Measurements from ENCODE around the gene CLIC5. TPM values are rescaled to one million over a fixed set of nuclear protein-coding genes. Genes with fewer than 3 reads are reported as not detected.

CLIC5 gene
- total RNA-seq, 4 donors from 2014 or later: 18.2 to 128 (median 119) TPM

DNA sequence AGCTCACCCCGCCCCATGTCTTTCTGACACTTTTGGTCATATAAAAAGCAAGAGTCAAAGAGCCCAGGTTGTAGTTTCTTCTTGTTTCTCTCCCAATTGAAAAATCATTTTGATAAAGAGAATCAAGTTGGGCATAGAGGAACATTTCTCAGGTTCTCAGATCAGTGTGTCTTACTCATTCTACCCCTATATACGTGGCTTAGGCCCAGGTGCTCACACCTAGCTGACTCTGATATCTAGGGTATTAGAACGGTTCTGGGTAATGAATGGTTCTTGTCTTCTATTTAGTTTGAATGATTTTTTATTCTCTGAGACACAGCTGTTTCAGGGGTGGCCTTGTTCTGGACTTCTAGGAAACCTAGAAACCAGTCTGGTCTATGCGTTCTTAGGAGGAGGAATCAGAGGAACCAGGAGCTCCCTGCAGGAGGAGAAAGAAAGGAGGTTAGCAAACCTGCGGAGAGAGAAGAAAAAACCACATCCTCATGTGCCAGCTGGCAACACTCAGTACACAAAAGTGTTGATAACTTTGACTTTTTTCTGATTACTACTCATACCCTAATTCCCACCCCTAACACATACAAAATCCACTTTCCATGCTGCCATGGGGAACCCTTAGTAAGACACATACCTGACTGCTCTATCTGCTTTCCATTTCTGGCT is 178.0 kb downstream of the CLIC5 start:
- no peaks in the 10 kb centered on the region for H3K36me3 ChIP-seq
- H3K4me3 ChIP-seq: no peak overlapping the region
- no peak for TF ChIP-seq POLR2A (IDR thresholded peaks at IDR 0.05)
- TF ChIP-seq CTCF (IDR thresholded peaks at IDR 0.05): no peak

DNA sequence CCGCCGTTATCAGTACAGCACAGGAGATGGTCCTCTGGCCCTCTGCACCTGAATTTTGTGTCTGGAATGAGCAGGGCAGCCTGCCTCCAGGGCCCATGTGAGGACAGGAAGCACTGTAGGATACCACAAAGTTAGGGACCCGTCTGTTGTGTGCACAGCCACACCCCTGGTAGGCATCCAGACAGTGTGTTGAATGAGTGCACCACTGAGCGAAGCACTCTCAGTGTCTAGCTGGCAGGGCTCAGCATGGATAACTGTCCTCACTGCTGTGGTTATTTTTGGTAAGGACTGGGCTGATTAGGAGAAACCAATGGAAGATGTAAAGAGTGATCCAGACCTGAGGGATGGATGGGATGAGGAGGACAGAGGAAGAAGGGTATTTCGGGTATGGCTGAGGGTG is 178.7 kb downstream of the CLIC5 start:
- TF ChIP-seq POLR2A (IDR thresholded peaks at IDR 0.05) (no peak), CTCF (IDR thresholded peaks at IDR 0.05) (no peak)
- no peaks in the 10 kb centered on the region for H3K27me3 ChIP-seq
- no peaks in the 10 kb centered on the region for H3K9me3 ChIP-seq
- no peak for DNase-seq
- no peaks in the 10 kb centered on the region for H3K36me3 ChIP-seq
- H3K4me3 ChIP-seq: no peak overlapping the region
- H3K4me1 ChIP-seq: no peaks in the 10 kb centered on the region
- H3K27ac ChIP-seq: no peak overlapping the region

More for the DNA sequence above, 178.0 kb downstream of the CLIC5 start:
- Histone ChIP-seq H3K27ac (no peak overlapping the region), H3K4me1 (no peaks in the 10 kb centered on the region), H3K9me3 (no peaks in the 10 kb centered on the region), H3K27me3 (no peaks in the 10 kb centered on the region)
- DNase-seq: no peak

GRCh38 chr6:45836438-45836824 is 179.2 kb downstream of the CLIC5 start:
- H3K27ac ChIP-seq: no peak overlapping the region
- no peaks in the 10 kb centered on the region for H3K4me1 ChIP-seq
- TF ChIP-seq CTCF (IDR thresholded peaks at IDR 0.05): no peak
- no peak for TF ChIP-seq POLR2A (IDR thresholded peaks at IDR 0.05)
- H3K9me3 ChIP-seq: no peaks in the 10 kb centered on the region
- no peaks in the 10 kb centered on the region for H3K27me3 ChIP-seq
- H3K36me3 ChIP-seq: no peaks in the 10 kb centered on the region
- no peak for DNase-seq
- H3K4me3 ChIP-seq: no peak overlapping the region

DNA sequence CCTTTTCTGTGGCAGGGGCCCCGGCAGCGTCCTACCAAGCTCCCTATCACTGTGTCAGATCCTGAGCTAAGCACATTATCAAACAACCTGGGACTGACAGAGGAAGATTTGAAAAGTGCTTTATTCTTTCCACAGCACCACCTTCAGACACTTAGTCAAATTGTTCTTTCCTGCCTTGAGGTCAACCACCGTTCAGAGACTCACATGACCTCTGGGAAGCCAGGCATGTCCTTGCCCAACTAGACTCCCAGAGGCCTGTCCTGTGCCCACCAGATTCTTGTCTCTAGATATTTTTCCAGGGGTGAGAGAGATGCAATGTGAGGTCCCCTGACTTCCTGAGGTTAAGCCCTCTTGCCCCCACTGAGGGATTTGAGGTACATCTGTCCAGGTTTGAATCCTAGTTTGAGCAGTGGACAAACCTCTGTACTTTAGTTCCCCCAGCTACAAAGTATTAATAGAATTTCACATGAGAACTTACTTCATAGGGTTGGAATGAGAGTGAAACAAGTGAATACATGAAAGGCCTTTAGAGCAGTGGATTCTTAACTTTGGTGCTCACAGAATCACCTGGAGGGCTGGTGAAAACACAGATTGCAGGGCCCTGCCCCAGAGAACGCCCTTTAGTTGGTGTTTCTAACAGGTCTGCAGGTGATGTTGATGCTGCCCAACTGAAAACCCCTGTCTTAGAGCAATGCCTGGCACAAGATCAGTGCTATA is 179.8 kb downstream of the CLIC5 start:
- TF ChIP-seq CTCF (IDR thresholded peaks at IDR 0.05) (no peak), POLR2A (IDR thresholded peaks at IDR 0.05) (no peak)
- H3K4me3 ChIP-seq: no peak overlapping the region
- DNase-seq: no peak
- H3K9me3 ChIP-seq: no peaks in the 10 kb centered on the region
- no peaks in the 10 kb centered on the region for H3K36me3 ChIP-seq
- H3K4me1 ChIP-seq: no peaks in the 10 kb centered on the region
- no peaks in the 10 kb centered on the region for H3K27me3 ChIP-seq
- no peak overlapping the region for H3K27ac ChIP-seq

DNA sequence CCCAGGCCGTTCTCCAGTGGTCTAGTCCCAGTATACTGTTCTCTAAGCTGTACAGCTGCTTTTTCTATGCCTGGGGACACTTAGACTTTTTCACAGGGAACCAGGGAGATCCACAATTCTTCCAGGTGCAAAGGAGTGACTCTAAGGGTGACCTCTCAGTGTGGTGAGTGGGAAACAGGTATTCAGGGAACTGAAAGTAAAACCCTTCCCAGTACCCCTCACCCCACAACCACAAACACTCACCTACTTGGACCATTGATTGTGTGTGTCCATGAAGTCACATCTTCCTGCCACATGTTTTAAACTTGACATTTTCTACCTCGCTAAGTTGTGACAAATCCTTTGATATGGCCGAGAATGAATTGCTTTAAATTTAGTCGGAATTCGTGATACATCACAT is 183.6 kb downstream of the CLIC5 start:
- no peak overlapping the region for H3K27ac ChIP-seq
- TF ChIP-seq POLR2A (IDR thresholded peaks at IDR 0.05) (no peak), CTCF (IDR thresholded peaks at IDR 0.05) (no peak)

More for the DNA sequence above, 183.6 kb downstream of the CLIC5 start:
- Histone ChIP-seq H3K4me3 (no peak overlapping the region), H3K36me3 (no peaks in the 10 kb centered on the region), H3K9me3 (no peaks in the 10 kb centered on the region), H3K27me3 (no peaks in the 10 kb centered on the region), H3K4me1 (no peaks in the 10 kb centered on the region)
- DNase-seq: no peak

Small RNAs within 50 kb of the gene (small RNA-seq; reads per million reads assigned to genes)
- 0 reads per million in 2 donors for gene RNU6-754P

Other genes starting within 250 kb of the CLIC5 start
- gene ENPP4, start 114.1 kb upstream of the CLIC5 start, total RNA-seq: 10 to 100 TPM in 3 of 4 donors, 1 to 10 TPM in 1; 4.1 to 22.6 (median 14.1) TPM
- 1 to 10 TPM; 1.1 to 5.1 (median 2.3) TPM for gene ENPP5, start 155.1 kb upstream of the CLIC5 start, total RNA-seq